SK-N-SH (cell line): ENCODE measurements around the gene TLL2. TPM values are rescaled to one million over a fixed set of nuclear protein-coding genes. Genes with fewer than 3 reads are reported as not detected.

Experiments used
- CTCF ChIA-PET: fragments of 300-600, 350-600 bp; formaldehyde crosslinking; extraction: SDS; loops from one replicate; lab custom pipeline; 2021; lab: Yijun Ruan, JAX
- POLR2A ChIA-PET: fragments of 350-600 bp; sonication (Branson Sonifier 250); formaldehyde crosslinking; extraction: SDS; loops from one replicate; lab custom pipeline; 2020; ENCODE audit warnings: antibody characterized with exemption, inconsistent platforms; lab: Yijun Ruan, JAX
- DNase-seq: peaks from one replicate; pipeline ENCODE4 v3.0.0; 2012
- H2AFZ ChIP-seq: fragments of 200-600 bp; sonication (generic); 2 replicates; pipeline ENCODE4 v1.8.1; 2016; ENCODE audit warnings: antibody characterized with exemption, mild to moderate bottlenecking, low read depth
- H3F3A ChIP-seq: fragments of 200-600 bp; sonication (generic); replicated peaks from 2 replicates; pipeline ENCODE3; 2016; ENCODE audit warnings: antibody characterized with exemption, mild to moderate bottlenecking; ENCODE audit not compliant: insufficient read depth
- H3K27ac ChIP-seq, 2 experiments: fragments of 200-500 bp in 1 of 2; fragments of 200-600 bp in 1 of 2; sonication (Bioruptor generic) in 1 of 2; sonication (generic), shearing (Covaris generic) in 1 of 2; 2 replicates each; pipeline versions ENCODE4 v1.5.1 to v1.6.1; 2014 to 2016; ENCODE audit warnings: low read depth in 2 of 2, inconsistent platforms in 1 of 2, low read length in 1 of 2, mild to moderate bottlenecking in 1 of 2, mixed read lengths in 1 of 2
- H3K27me3 ChIP-seq: fragments of 200-600 bp; sonication (generic), shearing (Covaris generic); 2 replicates; pipeline ENCODE4 v1.6.1; 2016; ENCODE audit warnings: mixed run types; ENCODE audit not compliant: insufficient read depth
- H3K36me3 ChIP-seq, 2 experiments: fragments of 200-500 bp in 1 of 2; fragments of 200-600 bp in 1 of 2; sonication (Bioruptor generic) in 1 of 2; sonication (generic) in 1 of 2; replicated peaks in 1 of 2; 2 replicates each; pipeline versions ENCODE3 to v1.5.1; 2014 to 2016; ENCODE audit warnings: low read length in 1 of 2, mild to moderate bottlenecking in 1 of 2; ENCODE audit not compliant: insufficient read depth in 2 of 2, control insufficient read depth in 1 of 2
- H3K4me1 ChIP-seq, 2 experiments: fragments of 200-500 bp in 1 of 2; fragments of 200-600 bp in 1 of 2; sonication (Bioruptor generic) in 1 of 2; sonication (generic), shearing (Covaris generic) in 1 of 2; 2 replicates each; pipeline versions ENCODE4 v1.5.1 to v1.6.1; 2014 to 2016; ENCODE audit warnings: low read depth in 1 of 2, low read length in 1 of 2, mixed run types in 1 of 2; ENCODE audit not compliant: insufficient read depth in 2 of 2, control insufficient read depth in 1 of 2
- H3K4me2 ChIP-seq: fragments of 200-600 bp; sonication (generic), shearing (Covaris generic); 2 replicates; pipeline ENCODE4 v1.6.1; 2017; ENCODE audit warnings: mixed run types
- H3K4me3 ChIP-seq, 2 experiments: fragments of 200-500 bp in 1 of 2; fragments of 200-600 bp in 1 of 2; sonication (Bioruptor generic) in 1 of 2; sonication (generic), shearing (Covaris generic) in 1 of 2; 2 replicates each; pipeline versions ENCODE4 v1.5.1 to v1.8.1; 2014 to 2016; ENCODE audit warnings: low read depth in 2 of 2, inconsistent platforms in 1 of 2, low read length in 1 of 2, mild to moderate bottlenecking in 1 of 2, mixed read lengths in 1 of 2, moderate library complexity in 1 of 2
- H3K79me2 ChIP-seq: fragments of 200-600 bp; sonication (generic); 2 replicates; pipeline ENCODE4 v1.8.1; 2017; ENCODE audit warnings: mild to moderate bottlenecking; ENCODE audit not compliant: insufficient read depth
- H3K9ac ChIP-seq: fragments of 200-600 bp; sonication (generic); 2 replicates; pipeline ENCODE4 v1.6.1; 2017; ENCODE audit warnings: mixed run types
- H3K9me2 ChIP-seq: fragments of 200-600 bp; sonication (generic); 2 replicates; pipeline ENCODE4 v1.6.1; 2017; ENCODE audit warnings: mixed run types
- H3K9me3 ChIP-seq: fragments of 200-600 bp; sonication (generic); 2 replicates; pipeline ENCODE4 v1.6.1; 2017; ENCODE audit warnings: mixed run types, mild to moderate bottlenecking, moderate library complexity
- H4K20me1 ChIP-seq: fragments of 200-600 bp; sonication (generic); 2 replicates; pipeline ENCODE4 v1.6.1; 2017; ENCODE audit warnings: mild to moderate bottlenecking, mixed run types; ENCODE audit not compliant: insufficient read depth
- ELF1 ChIP-seq: IDR thresholded peaks from 2 replicates; pipeline ENCODE4 v1.4.0; 2012
- EP300 ChIP-seq, 2 experiments: IDR thresholded peaks; 2 replicates each; pipeline versions ENCODE4 v1.4.0 to v1.6.1; 2012; ENCODE audit warnings: borderline replicate concordance in 1 of 2, low read depth in 1 of 2, low read length in 1 of 2
- EZH2phosphoT487 ChIP-seq: fragments of 200-600 bp; sonication (generic); IDR thresholded peaks from 2 replicates; pipeline ENCODE4 v1.6.1; 2017; ENCODE audit warnings: low read depth, mixed run types, mild to moderate bottlenecking, antibody characterized with exemption, moderate library complexity, borderline replicate concordance
- MAX ChIP-seq: IDR thresholded peaks from 2 replicates; pipeline ENCODE4 v1.4.0; 2012; ENCODE audit warnings: low read depth
- POLR2AphosphoS5 ChIP-seq: IDR thresholded peaks from 2 replicates; pipeline ENCODE4 v1.6.1; 2012; ENCODE audit warnings: low read depth, low read length
- RCOR1 ChIP-seq: fragments of 150-350 bp; IDR thresholded peaks from 2 replicates; pipeline ENCODE4 v1.6.1; 2017; ENCODE audit warnings: antibody characterized with exemption, low read length
- REST ChIP-seq: IDR thresholded peaks from 2 replicates; pipeline ENCODE4 v1.6.1; 2012; ENCODE audit warnings: mild to moderate bottlenecking, low read depth, low read length, moderate library complexity
- RFX5 ChIP-seq: IDR thresholded peaks from 2 replicates; pipeline ENCODE4 v1.6.1; 2012; ENCODE audit warnings: mild to moderate bottlenecking, improper control_type of control experiment, low read length
- SIN3A ChIP-seq: IDR thresholded peaks from 2 replicates; pipeline ENCODE4 v1.6.1; 2012; ENCODE audit warnings: low read depth, mild to moderate bottlenecking, low read length, moderate library complexity, borderline replicate concordance
- TAF1 ChIP-seq: IDR thresholded peaks from 2 replicates; pipeline ENCODE4 v1.6.1; 2012; ENCODE audit warnings: low read depth, mild to moderate bottlenecking, low read length, moderate library complexity, borderline replicate concordance
- TCF12 ChIP-seq: IDR thresholded peaks from 2 replicates; pipeline ENCODE4 v1.4.0; 2012
- USF1 ChIP-seq: IDR thresholded peaks from 2 replicates; pipeline ENCODE4 v1.4.0; 2012; ENCODE audit warnings: low read depth, borderline replicate concordance
- USF2 ChIP-seq: fragments of 150-350 bp; IDR thresholded peaks from 2 replicates; pipeline ENCODE4 v1.6.1; 2017; ENCODE audit warnings: antibody characterized with exemption, low read length, low read depth, borderline replicate concordance
- YY1 ChIP-seq: IDR thresholded peaks from 2 replicates; pipeline ENCODE4 v1.4.0; 2012; ENCODE audit warnings: low read depth, mild to moderate bottlenecking
- WGBS: methylation state at CpG from one replicate; pipeline ENCODE4 v1.1.6; 2017; ENCODE audit warnings: low lambda C conversion rate; 5-methylcytosine and 5-hydroxymethylcytosine counted together
- polyA plus RNA-seq, 3 experiments: library from polyadenylated mRNA; depleted of rRNA; stranded (reverse); fragments of >200 nt; gene quantifications; 2 replicates each; pipeline ENCODE4 v1.2.3, GENCODE V29; 2012

TLL2 gene
- polyA plus RNA-seq, 1 of the 3 experiments (the other 2 are of a cell fraction), result 0.36 TPM

GRCh38 chr10:96532523-96532922, 18.8 kb upstream of the TLL2 start:
- TF ChIP-seq RCOR1 (peak; percentile 36; the same call in 1 of the 2 replicates), EP300 (IDR thresholded peaks at IDR 0.05; ENCODE audit: borderline replicate concordance in 1 of 2, low read depth in 1 of 2, low read length in 1 of 2) (0 out of 4 replicates have a peak, but pooled peaks of 1 of the 2 experiments have one; percentile 6), RFX5 (no peak)
- no peak overlapping the region for H3K27ac ChIP-seq
- no peak overlapping the region for H2AFZ ChIP-seq
- peaks cover 7 to 9% of the 10 kb centered on the region in 2 experiments for H3K4me1 ChIP-seq
- H3K9ac ChIP-seq, result no peak overlapping the region
- peaks cover 58 to 64% of the 10 kb centered on the region in 2 experiments for H3K36me3 ChIP-seq
- H3K9me2 ChIP-seq, result no peaks in the 10 kb centered on the region
- POLR2A ChIA-PET, result no interaction called here
- no peak overlapping the region for H3K4me2 ChIP-seq
- peaks cover 44% of the 10 kb centered on the region for H3K79me2 ChIP-seq
- H3K9me3 ChIP-seq, result no peaks in the 10 kb centered on the region
- no peak overlapping the region for H3K4me3 ChIP-seq
- WGBS, result 85% methylated on average over 1 of the region's 1 CpG
- H3K27me3 ChIP-seq, result no peaks in the 10 kb centered on the region
- CTCF ChIA-PET, result interaction anchor here (1.1 to 2.8 kb wide), 2 partner anchors 13 to 22 kb away, joined by 4 to 9 read pairs; no protein-coding TSS in a partner anchor
- no peak for DNase-seq
- H3F3A ChIP-seq, result no peaks in the 10 kb centered on the region
- peaks cover 29% of the 10 kb centered on the region for H4K20me1 ChIP-seq

GRCh38 chr10:96529634-96530279, 16.0 kb upstream of the TLL2 start:
- Histone ChIP-seq H3K4me2 (no peak overlapping the region), H3K27me3 (no peaks in the 10 kb centered on the region), H3K4me3 (no peak overlapping the region), H3K9ac (no peak overlapping the region), H3K4me1 (peaks cover 7 to 9% of the 10 kb centered on the region in 2 experiments; a peak in 3 of 4 replicates), H3K9me2 (no peaks in the 10 kb centered on the region), H3K9me3 (no peaks in the 10 kb centered on the region), H3K27ac (peak overlapping the region in 1 of 2 experiments; percentile 28; a peak in 1 of 4 replicates), H2AFZ (no peak overlapping the region), H3F3A (no peaks in the 10 kb centered on the region), H3K79me2 (peaks cover 24% of the 10 kb centered on the region; the same call in 1 of the 2 replicates), H4K20me1 (peaks cover 23% of the 10 kb centered on the region), H3K36me3 (peaks cover 68 to 89% of the 10 kb centered on the region in 2 experiments)
- CTCF ChIA-PET, result no interaction called here
- TF ChIP-seq USF2 (no peak), ELF1 (no peak), TAF1 (no peak), TCF12 (no peak), SIN3A (no peak), REST (no peak), YY1 (no peak), EZH2phosphoT487 (no peak), RFX5 (no peak), USF1 (no peak), POLR2AphosphoS5 (no peak), MAX (no peak)
- 78% methylated on average over 6 of the region's 6 CpGs for WGBS
- POLR2A ChIA-PET, result no interaction called here
- no peak for DNase-seq
